Neuron (in vitro differentiated cells): ENCODE results near the gene APPL2.
"Not testable (repeated sequence)": the region's sequence is repeated elsewhere in the genome, so short reads cannot be mapped to it uniquely, and the experiment has no call there.

Experiments
- H2AFZ ChIP-seq: one replicate; pipeline ENCODE4 v1.6.1; 2013; ENCODE audit warnings: low read depth, mild to moderate bottlenecking, inconsistent platforms, low read length, moderate library complexity
- H3K27me3 ChIP-seq: one replicate; pipeline ENCODE4 v1.6.1; 2013; ENCODE audit warnings: low read length; ENCODE audit not compliant: insufficient read depth
- H3K36me3 ChIP-seq: one replicate; pipeline ENCODE4 v1.6.1; 2013; ENCODE audit warnings: low read length; ENCODE audit not compliant: insufficient read depth
- H3K4me1 ChIP-seq: one replicate; pipeline ENCODE4 v1.6.1; 2013; ENCODE audit warnings: low read length; ENCODE audit not compliant: insufficient read depth
- H3K4me3 ChIP-seq: 2 replicates; pipeline ENCODE4 v1.5.1; 2013; ENCODE audit warnings: mild to moderate bottlenecking, low read length, moderate library complexity
- H3K9me3 ChIP-seq: one replicate; pipeline ENCODE4 v1.6.1; 2013; ENCODE audit warnings: low read length

Gene APPL2

DNA sequence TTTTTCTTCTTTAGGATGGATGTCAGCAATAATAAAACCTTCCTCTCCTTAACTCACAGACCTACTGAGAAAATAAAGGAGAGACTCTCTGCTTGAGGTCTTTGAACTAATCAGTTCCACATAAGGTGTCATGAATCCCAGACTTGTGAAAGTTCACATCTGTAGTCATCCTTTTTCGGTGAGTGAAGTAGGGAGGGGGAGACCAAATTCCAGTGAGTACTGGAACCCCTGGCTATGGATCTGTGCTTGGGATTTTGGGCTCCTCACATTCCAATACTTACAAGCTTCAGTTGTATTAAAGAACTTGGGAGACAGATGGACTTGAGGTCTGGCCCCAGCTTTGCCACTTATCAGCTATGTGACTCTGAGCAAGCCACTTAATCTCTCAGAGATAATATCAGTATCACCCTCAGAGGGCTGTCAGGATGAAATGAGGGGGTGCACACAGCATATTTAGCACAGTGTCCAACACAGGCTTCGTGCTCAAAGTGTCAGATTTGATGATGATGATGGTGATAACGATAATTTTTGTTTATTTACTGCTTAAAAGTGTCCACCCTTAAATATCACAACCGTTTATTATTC, 34.8 kb upstream of the APPL2 start:
- H3K4me3 ChIP-seq: no peak overlapping the region
- H3K27me3 ChIP-seq: no peaks in the 10 kb centered on the region
- no peaks in the 10 kb centered on the region for H3K4me1 ChIP-seq
- H3K36me3 ChIP-seq: no peaks in the 10 kb centered on the region
- H2AFZ ChIP-seq: no peak overlapping the region
- H3K9me3 ChIP-seq: peaks cover 3% of the 10 kb centered on the region

DNA sequence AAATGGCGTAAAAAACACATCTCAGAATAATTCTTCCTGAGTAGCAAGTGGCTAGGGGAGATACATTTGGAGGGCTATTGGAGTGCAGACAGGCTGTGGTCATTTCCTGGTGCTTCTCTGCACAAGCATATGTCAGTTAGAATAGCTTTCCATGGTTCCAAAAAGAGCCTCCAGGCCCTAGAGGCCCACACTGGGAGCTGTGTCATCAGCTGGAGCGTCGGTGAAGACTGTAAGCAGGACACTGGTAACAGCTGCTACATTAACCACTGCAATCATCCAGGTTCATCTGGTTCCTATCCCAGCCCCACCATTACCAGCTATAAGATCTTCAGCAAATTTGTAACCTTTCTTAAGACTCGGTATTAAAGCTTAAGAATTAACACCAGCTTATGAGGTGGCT, 31.7 kb upstream of the APPL2 start:
- Histone ChIP-seq H3K4me3 (no peak overlapping the region), H3K4me1 (no peaks in the 10 kb centered on the region), H2AFZ (no peak overlapping the region), H3K36me3 (no peaks in the 10 kb centered on the region), H3K9me3 (no peaks in the 10 kb centered on the region), H3K27me3 (peaks cover 3% of the 10 kb centered on the region)

DNA sequence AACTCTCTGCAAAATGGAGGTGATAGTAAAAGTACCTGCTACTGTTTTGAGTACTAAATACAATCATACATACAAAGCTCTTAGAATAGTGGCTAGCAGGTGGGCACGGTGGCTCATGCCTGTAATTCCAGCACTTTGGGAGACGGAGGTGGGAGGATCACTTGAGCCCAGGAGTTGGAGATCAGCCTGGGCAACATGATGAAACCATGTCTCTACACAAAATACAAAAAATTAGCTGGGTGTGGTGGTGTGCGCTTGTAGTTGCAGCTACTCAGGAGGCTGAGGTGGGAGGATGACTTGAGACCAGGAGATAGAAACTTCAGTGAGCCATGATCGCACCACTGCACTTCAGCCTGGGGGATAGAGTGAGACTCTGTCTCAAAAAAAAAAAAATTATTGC, 28.8 kb upstream of the APPL2 start:
- H2AFZ ChIP-seq: no peak overlapping the region
- H3K36me3 ChIP-seq: no peaks in the 10 kb centered on the region
- no peaks in the 10 kb centered on the region for H3K4me1 ChIP-seq
- H3K9me3 ChIP-seq: no peaks in the 10 kb centered on the region
- H3K4me3 ChIP-seq: no peak overlapping the region
- H3K27me3 ChIP-seq: peaks cover 3% of the 10 kb centered on the region

DNA sequence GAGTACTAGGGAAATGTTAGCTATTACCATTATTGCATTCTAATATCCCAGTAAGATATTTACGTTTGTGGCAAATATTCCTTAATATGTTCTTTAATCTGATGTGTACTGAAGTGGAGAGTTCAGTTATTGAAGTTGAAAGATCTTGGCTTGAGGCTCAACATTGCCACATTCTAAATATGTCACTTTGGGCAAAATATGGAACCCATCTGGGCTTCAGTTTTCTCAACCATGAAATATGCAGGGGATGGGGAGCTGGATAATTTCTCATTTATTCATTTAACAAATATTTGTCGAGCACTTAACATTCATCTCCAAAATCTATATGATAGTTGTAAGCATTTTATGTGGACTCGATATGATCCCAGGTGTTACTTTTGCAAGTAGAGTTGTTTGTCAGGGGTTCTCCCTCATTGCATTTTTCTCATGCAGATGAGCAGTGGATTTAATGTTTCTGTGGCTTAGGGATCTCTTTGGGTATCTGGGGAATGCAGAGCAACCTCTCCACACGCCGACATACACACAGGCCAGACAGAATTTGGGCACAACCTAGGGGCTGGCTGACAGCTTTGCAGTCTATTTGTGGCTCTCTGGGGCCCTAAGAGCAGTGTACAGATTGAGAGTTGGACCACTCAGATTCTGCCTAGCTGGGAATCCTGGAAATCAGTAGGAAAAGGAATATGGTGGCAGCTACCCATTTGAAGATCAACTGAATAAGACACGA, 26.6 kb upstream of the APPL2 start:
- Histone ChIP-seq H3K9me3 (no peaks in the 10 kb centered on the region), H3K27me3 (peaks cover 3% of the 10 kb centered on the region), H3K4me1 (no peaks in the 10 kb centered on the region), H3K36me3 (no peaks in the 10 kb centered on the region), H2AFZ (no peak overlapping the region), H3K4me3 (no peak overlapping the region)

DNA sequence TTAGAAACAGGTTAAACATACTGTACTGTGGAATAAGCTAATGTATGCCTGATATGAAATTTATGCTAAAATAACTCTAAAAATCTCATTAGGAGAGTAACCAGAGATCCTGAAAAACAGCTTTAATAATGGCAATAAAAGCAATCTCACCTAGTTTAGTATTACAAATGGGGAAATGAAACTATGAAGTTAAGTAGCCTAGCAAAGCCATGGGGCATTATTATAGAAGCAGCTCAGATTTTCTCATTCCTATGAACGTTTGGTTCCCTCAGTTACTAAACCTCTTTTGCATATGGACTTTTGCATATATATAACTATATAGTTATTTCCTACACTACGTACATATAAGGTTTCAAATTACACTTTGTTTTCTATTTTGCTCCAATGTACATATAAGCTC, 25.0 kb upstream of the APPL2 start:
- Histone ChIP-seq H2AFZ (no peak overlapping the region), H3K4me3 (no peak overlapping the region)

GRCh38 chr12:105259226-105259625, 23.3 kb upstream of the APPL2 start:
- Histone ChIP-seq H3K9me3 (no peaks in the 10 kb centered on the region), H3K36me3 (no peaks in the 10 kb centered on the region), H3K27me3 (peaks cover 3% of the 10 kb centered on the region), H3K4me3 (no peak overlapping the region), H3K4me1 (no peaks in the 10 kb centered on the region), H2AFZ (no peak overlapping the region)

More for the DNA sequence above, 25.0 kb upstream of the APPL2 start:
- peaks cover 3% of the 10 kb centered on the region for H3K27me3 ChIP-seq
- H3K36me3 ChIP-seq: no peaks in the 10 kb centered on the region
- H3K9me3 ChIP-seq: no peaks in the 10 kb centered on the region
- no peaks in the 10 kb centered on the region for H3K4me1 ChIP-seq

DNA sequence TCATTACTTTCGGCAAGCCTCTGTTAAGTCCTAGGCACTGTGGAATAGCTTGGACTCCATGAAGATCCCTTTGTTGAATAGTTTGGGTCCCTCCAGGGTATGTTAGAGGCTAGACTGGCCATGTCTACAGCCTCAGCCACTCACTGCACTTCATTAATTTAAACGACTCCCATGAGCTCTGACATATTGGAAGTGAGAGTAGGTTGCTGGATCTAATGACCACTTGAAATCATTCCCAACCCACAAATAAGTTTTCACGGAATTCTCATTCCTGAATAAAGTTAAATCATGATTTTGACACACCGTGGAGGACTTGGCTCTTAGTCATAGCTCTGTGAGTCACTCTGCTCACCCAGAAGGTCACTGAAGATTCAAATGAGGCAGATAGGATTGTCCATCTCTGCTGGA, 21.4 kb upstream of the APPL2 start:
- Histone ChIP-seq H3K9me3 (no peaks in the 10 kb centered on the region), H3K27me3 (no peaks in the 10 kb centered on the region), H3K4me1 (no peaks in the 10 kb centered on the region), H3K36me3 (no peaks in the 10 kb centered on the region), H3K4me3 (no peak overlapping the region), H2AFZ (no peak overlapping the region)

GRCh38 chr12:105256921-105257320, 20.9 kb upstream of the APPL2 start:
- Histone ChIP-seq H2AFZ (no peak overlapping the region), H3K36me3 (no peaks in the 10 kb centered on the region), H3K4me1 (no peaks in the 10 kb centered on the region), H3K9me3 (no peaks in the 10 kb centered on the region), H3K4me3 (no peak overlapping the region), H3K27me3 (no peaks in the 10 kb centered on the region)

DNA sequence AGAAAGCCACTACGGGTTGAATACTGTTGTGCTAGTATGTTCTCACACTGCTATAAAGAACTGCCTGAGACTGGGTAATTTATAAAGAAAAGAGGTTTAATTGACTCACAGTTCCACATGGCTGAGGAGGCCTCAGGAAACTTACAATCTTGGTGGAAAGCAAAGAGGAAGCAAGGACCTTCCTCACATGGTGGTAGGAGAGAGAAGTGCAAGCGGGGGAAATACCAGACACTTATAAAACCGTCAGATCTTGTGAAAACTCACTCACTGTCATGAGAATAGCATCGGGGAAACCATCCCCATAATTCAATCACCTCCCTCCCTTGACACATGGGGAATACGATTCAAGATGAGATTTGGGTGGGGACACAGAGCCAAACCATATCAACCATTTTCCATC, 20.5 kb upstream of the APPL2 start:
- H2AFZ ChIP-seq, H3K27me3 ChIP-seq, H3K36me3 ChIP-seq, H3K9me3 ChIP-seq, H3K4me1 ChIP-seq, H3K4me3 ChIP-seq: not testable (repeated sequence)

DNA sequence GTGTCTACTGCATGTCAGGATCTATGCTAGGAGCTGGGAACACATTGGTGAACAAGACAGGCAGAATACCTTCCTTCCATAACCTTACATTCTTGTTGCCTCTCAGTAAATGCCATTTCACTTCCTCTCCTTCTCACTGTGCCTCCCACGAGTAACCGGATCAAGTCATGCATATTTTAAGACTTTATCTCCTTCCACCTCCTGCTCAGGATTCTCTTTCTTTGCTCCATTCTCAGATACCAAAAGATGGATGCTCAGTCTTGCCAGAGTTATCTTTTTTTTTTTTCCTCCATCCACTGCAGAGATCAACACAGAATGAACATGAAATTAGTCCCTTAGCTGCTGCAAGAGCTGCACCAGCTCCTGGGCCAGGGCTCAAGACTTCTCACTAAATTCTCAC, 20.0 kb upstream of the APPL2 start:
- no peaks in the 10 kb centered on the region for H3K4me1 ChIP-seq
- no peaks in the 10 kb centered on the region for H3K27me3 ChIP-seq
- H2AFZ ChIP-seq: no peak overlapping the region
- no peak overlapping the region for H3K4me3 ChIP-seq
- no peaks in the 10 kb centered on the region for H3K9me3 ChIP-seq
- H3K36me3 ChIP-seq: no peaks in the 10 kb centered on the region

- Histone ChIP-seq H3K4me1 (no peaks in the 10 kb centered on the region), H3K4me3 (no peak overlapping the region), H3K36me3 (no peaks in the 10 kb centered on the region), H2AFZ (no peak overlapping the region), H3K27me3 (no peaks in the 10 kb centered on the region), H3K9me3 (no peaks in the 10 kb centered on the region)
These were observed 18.0 kb upstream of the APPL2 start for GRCh38 chr12:105253866-105254513.

DNA sequence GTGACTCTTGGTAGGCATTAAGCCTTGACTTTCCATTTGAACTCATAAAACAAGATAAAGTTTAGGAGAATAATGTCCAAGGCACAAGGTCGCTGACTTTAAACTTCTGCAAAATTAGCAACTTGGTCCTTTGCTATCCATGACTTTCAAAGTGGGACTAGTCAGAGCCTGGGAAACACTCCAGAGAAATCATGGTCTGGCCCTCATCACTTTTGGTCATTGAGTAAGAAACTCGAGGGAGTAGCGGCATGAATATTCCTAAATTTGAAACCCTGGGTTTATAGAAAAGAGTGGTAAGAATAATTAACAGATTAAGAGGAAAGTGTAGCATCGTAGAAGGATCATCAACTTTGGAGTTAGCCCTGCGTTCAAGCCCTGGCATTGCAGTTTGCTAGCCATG, 16.9 kb upstream of the APPL2 start:
- no peaks in the 10 kb centered on the region for H3K27me3 ChIP-seq
- no peaks in the 10 kb centered on the region for H3K9me3 ChIP-seq
- H3K36me3 ChIP-seq: no peaks in the 10 kb centered on the region
- H3K4me3 ChIP-seq: no peak overlapping the region
- no peak overlapping the region for H2AFZ ChIP-seq
- H3K4me1 ChIP-seq: no peaks in the 10 kb centered on the region

GRCh38 chr12:105245776-105246427, 9.9 kb upstream of the APPL2 start:
- H2AFZ ChIP-seq, H3K9me3 ChIP-seq, H3K27me3 ChIP-seq, H3K4me1 ChIP-seq, H3K36me3 ChIP-seq, H3K4me3 ChIP-seq: not testable (repeated sequence)
